Stimulated activated CD8-positive, alpha-beta memory T cell treated with anti-CD3 and anti-CD28 coated beads, Interleukin-15, amount 100 ng/mL, for 48 hours (primary cell): ENCODE measurements around the gene CPA2.
A peak's percentile ranks its signal among the peaks of the same experiment; 100 is the strongest.
"Not testable (repeated sequence)": the region's sequence is repeated elsewhere in the genome, so short reads cannot be mapped to it uniquely, and the experiment has no call there.

ENCODE experiments used
- DNase-seq, 2 donors: peaks; one replicate each; pipeline ENCODE4 v3.0.0-alpha.2; 2020; ENCODE audit warnings: low read depth in 2 of 2

Gene CPA2

DNA sequence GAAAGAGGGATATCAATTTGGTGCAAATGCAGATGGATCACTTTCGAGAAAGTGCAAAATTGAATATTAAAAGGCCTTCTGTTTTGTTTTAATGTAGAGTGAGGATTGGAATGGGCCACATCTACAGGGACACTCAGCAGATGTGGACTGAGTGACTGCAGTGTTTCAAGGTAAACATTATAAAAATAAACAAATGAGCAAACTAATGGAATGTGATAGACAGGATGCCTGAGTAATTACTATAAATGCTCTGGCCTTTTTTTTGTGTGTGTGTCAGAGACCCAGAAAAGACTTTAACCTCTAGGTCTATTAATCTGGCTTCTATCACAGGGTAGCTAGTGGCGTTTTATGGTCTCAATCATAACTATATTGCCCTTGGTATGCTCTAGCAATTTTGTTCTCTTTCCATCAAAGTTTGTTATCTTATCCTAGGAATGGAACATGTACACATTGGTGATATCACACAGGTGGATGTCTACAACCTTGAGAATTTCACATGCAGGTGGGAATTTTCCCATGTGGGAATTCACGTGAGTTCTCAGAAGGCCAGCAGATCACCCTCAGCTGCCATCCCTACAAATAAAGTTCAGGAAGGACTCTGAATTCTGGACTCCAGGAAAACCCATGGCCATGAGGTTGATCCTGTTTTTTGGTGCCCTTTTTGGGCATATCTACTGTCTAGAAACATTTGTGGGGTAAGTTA is at the start of gene CPA2:
Gene CPA2 (plus strand): TSS at position 606 of the 703 bp plus-strand sequence. CDS start 19 bp downstream, at position 625.
- no peak for DNase-seq

DNA sequence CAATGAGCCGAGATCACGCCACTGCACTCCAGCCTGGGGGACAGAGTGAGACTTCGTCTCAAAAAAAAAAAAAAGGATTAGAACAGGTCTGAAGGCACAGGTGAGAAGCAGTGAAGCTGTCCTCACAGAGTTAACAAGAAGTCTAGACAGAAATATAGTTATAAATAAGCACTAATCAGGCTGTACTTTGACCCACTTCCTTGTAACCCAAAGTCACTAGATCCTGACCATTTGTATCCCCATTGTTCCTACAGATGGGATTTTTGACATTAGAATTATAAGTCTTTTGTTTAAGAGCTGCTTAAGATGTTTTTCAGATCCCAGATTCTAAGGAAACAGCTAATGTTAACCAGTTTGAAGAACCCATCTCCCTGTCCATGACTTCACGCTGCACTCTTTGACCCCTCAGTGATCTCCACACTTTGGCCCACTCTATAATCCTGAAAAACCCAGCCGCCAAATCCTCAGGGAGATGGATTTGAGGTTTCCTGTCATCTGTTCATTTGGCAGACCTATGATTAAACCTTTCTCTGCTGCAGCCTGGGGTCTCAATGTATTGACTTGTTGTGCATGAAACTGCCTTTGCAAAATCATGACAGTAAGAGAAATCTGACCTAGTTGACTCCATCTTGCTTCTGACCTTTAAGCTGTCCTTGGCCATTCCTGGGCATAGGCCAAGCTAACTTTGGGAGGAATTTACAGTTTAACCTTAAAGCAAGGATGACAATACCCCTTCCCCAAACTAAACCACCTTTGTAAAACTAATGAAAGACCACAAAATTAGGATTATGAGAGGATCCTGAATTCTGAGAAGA is 47.6 kb upstream of the CPA2 start:
- no peak for DNase-seq

DNA sequence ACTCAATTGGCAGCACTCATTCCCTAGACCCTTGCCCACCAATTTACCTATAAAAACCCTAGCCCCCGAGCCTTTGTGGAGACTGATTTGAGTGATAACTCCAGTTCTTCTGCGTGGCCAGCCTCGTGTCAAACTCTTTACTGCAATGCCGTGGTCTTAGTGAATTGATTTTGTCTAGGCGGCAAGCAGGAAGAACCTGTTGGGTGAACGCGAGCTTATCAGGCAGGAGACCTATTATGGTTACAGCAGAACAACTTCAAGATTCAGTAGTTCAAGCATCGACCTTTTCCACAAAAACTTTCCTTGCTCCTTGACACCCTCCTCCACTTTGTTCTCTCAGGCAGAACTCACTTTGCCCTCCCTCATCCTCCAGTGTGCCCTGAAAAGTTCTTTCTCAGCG is 46.8 kb upstream of the CPA2 start:
- no peak for DNase-seq

DNA sequence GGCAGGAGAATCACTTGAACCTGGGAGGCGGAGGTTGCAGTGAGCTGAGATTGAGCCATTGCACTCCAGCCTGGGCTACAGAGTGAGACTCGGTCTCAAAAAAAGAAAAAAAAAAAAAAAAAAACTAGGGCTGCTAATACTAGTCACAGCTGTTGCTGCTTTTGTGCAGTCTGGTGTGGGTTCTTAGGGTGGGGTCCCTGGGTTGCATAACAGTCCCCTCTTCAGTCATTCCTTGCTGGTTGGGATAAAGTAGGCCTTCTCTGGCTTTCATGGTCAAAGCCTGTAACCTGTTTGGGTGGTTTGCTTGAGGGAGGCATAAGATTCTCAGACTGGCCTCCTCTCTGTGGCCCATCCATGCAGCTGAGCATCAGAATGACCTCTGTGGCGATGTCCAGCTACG is 44.9 kb upstream of the CPA2 start:
- no peak for DNase-seq

DNA sequence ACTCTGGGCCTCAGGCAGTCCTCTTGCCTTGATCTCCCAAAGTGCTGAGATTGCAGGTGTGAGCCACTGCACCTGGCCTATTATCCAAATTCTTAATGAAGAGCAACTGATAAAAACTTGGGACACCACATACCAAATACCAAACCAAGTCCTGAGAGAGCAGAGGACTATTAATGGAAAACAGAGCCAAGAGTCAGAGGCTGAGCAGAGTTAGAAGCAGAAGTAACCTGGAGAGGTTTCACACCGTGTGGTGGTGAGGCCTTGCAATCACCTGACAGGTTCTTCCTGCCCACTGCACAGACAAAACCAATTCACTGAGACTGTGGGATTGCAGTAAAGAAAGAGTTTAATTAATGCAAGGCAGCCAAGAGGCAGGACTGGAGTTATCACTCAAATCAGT is 43.0 kb upstream of the CPA2 start:
- DNase-seq: no peak

DNA sequence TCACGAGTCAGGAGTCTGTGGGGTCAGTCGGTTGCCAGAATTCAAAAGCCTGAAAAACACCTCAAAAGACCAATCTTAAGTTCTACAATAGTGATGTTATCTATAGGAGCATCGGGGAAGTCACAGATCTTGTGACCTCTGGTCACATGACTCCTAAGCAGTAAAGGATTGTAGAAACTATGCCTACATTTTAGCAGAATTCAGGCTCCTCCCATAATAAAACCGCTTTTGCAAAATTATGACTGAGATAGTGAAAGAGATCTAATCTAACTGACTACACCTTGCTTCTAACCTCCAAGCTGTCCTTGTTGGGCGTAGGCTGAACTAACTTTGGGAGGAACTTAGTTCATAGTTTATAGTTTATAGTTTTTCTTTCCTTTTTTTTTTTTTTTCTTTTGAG is 42.5 kb upstream of the CPA2 start:
- no peak for DNase-seq

DNA sequence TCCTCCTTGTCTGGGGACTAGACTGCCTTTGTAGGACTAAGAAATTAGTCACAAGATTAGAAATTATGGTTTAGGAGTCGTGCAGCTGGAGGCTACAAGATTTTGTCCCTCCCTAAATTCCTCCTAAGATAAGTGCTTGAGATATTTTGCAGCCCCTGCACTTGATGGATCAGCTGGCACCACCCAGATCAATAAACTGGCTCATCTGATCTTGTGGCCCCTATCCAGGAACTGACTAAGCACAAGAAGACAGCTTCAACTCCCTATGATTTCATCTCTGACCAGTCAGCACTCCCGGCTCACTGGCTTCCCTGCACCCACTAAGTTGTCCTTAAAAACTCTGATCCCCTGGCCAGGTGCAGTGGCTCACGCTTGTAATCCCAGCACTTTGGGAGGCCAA is 41.7 kb upstream of the CPA2 start:
- not testable (repeated sequence) for DNase-seq

DNA sequence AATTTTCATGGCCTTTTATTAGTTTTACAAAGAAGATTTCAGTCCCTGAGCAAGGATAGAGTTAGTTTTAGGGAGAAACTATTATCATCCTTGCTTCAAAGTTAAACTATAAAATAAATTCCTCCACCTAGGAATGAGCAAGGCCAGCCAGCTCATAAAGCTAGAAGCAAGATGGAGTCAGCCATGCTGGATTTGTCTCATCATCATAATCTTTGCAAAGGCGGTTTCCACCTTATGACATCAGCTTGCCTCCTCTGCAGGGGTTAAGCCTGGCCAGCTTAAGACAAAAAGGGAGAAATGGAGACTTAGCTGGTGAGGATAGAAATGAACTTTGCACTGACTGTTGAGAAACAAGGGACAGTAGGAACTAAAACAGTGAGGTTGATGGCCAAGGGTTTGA is 40.3 kb upstream of the CPA2 start:
- no peak for DNase-seq

DNA sequence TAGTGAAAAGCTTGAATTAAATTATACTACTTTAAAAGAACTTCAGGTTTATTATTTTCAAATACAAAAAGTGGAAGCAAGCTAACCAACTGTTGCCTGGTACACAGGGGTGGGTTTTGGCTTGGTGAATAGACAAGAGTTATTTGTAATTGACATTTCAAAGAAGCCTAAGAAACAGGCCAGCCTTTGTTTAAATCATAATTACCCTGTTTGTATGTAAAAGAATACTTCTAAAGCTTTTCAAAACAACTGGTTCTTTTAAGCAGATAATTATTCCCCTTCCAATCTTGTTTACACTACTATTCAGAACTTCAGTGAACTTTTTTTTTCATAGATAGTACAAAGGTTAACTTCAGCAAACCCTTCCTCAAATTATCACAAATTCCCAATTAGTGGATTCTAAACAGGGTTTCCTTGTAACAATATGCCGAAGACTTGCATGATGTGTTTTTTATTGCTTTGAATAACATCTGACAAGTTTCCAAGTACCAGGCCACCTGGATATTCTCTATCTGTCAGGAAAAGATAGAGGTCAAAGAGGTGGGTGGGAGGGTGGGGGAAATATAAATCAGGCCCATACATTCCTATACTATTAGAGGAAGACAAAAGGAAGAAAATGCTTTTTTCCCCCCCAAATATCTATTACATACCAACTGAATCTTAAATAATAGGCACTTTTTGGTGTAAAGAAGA is 38.6 kb upstream of the CPA2 start:
- DNase-seq: no peak

DNA sequence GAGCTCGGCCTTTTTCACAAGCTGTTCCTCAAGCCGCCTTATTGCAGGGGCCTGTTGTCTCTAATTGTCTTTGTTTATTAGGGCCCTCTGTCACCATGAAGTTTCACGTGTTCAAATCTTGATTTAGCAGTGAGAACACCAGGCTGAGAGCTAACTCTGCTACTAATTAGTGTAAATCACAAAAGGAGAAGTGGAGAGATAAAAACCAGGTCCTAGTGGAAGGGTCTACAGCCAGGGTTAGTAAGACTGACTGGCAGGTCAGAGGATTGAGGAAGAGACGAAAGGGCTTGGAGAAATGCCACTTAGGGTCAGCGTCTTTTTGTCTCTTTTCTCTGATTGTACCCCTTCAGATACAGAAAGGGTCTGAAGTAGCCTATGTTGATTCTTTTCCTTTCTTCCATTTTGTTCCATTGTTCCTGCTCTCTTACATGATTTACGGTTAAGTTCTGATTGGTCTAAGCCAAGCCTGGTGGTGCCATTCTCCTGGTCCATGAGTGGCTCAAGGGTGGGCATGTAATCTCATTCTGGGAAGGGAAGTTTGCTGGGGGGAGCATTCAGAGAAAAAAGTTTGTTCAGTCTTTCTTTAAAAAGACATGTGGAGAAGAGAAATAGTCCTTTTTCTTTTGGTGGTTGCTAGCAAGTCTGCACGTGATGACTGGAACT is 37.7 kb upstream of the CPA2 start:
- DNase-seq: no peak

DNA sequence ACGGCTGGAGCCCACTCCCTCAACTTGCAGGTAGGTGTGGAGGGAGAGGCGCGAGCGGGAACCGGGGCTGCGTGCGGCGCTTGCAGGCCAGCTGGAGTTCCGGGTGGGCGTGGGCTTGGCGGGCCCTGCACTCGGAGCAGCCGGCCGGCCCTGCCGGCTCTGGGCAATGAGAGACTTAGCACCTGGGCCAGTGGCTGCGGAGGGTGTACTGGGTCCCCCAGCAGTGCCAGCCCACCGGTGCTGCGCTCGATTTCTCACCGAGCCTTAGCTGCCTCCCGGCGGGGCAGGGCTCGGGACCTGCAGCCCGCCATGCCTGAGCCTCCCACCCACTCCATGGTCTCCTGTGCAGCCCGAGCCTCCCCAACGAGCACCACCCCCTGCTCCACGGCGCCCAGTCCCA is 36.7 kb upstream of the CPA2 start:
- not testable (repeated sequence) for DNase-seq

DNA sequence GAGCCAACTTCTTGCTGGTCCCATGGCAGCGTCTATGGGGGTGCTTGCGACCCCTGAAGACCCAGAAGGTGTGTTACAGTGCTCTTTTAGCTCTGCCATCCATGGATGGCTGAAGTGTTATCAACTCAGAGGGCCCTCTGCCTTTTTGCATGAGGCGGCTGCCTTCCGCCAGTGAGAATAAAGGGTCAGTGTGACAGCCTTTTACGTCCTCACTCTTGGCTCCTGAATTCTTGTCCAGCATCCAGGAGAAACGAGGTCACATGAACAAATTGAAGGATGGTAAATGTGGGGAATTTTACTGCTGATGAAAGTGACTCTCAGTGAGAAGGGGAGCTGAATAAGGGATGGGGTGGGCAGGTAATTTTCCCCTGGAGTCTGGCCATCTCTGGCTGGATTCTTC is 34.9 kb upstream of the CPA2 start:
- no peak for DNase-seq

DNA sequence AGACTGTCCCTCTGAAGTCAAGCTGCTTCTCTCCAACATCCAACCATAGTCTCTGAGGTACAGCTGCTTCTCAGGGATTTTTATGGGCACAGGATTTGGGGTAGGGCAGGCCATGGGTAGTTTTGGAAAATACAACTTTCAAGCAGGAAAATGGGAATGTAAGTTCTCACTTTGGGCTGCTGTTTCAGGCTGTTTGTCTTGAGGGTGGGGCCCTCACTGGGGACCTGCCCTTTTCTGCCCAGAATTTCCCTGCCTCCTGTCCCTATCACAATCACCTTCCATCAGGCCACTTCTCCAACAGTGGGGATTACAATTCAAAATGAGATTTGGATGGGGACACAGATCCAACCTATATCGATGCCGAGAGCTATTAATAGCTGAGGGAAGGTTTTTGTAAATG is 34.5 kb upstream of the CPA2 start:
- no peak for DNase-seq

DNA sequence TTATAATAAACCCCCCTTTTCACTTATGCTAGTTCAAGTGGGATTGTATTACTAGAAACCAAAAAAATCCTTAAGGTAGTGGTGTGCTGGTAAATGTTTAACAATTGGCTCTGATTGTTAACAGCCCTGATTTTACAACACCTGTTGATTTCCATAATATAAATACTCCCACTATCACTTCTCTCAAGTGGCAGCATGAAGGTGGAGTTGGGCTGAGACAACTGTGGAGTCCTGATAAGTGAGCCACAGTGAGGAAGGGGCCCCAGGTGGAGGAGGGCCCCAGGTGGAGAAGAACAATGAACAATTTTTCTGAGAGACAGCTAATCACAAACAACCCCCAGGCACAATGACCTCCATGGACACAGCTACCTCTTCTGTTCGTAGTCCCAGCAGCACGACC is 32.6 kb upstream of the CPA2 start:
- DNase-seq: no peak

DNA sequence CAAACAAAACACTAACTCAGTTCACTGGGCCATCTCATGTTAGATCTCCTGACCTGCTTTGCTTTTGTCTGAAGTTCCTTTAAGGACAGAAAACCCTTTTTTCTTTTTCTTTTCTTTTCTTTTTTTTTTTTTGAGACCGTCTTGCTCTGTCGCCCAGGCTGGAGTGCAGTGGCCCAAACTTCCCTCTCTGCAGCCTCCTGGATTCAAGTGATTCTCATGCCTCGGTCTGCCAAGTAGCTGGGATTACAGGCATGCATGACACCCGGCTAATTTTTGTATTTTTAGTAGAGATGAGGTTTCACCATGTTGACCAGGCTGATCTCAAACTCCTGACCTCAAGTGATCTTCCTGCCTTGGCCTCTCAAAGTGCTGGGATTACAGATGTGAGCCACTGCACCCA is 30.3 kb upstream of the CPA2 start:
- not testable (repeated sequence) for DNase-seq

DNA sequence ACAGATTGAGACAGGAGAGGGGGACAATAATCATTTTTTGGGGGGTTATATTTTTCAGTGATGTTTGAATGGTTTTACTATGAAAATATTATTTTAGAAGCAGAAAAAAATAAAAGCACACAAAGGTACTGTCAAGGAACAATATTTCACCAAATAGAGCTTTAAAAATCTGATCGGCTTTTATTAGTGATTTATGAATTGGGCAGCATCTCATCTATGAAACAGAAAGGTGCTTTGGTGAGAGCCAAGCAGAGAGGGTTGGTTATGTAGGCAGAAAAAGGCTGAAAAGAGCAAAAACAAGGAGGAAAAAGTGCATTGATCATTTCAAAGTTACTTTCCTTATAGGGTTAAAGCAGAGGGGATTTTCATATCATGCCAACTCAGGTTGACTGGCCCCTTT is 26.4 kb upstream of the CPA2 start:
- no peak for DNase-seq

DNA sequence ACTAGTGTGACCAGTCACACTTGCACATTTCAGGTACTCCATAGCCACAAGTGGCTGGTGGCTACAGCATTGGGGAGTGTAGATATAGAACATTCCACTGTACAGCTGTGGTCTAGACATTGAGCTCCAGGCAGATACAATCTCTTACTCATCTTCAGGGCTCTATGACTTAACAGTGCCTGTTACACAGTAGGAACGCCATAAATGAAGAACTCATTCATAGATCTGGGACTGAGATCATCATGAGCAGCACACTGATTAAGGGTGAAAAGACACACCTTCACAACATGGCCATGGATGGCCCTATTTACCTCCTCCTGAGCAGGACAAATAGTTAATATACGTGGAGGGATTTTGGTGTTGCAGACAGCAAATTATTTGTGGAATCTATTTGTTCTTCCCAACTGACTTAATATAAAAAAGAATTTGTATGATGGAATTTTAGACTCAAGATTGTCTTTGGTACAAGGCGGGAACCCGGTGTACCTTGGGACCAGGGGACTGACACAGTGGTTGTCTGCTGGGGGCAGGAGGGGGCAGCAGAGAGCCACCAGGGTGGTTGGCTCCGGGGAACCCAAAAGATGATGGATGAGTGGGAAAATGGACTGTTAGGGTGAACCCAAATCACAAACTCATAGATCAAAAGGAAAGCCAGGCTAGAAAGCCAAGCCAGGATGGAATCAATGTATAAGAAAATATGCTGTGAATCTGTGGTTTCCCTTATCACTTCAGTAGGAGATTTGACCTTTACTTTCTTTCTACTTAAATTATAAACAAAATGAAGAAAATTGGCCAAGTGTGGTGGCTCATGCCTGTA is 24.3 kb upstream of the CPA2 start:
- peak; percentile 32 to 35 for DNase-seq

DNA sequence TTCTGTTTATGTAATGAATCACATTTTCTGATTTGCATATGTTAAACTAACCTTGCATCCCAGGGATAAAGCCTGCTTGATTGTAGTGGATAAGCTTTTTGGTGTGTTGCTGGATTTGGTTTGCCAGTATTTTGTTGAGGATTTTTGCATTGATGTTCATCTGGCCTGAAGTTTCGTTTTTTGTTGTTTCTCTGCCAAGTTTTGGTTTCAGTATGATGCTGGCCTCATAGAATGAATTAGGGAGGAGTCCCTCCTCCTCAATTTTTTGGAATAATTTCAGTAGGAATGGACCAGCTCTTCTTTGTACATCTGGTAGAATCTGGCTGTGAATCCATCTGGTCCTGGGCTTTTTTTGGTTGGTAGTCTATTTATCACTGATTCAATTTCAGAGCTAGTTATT is 23.2 kb upstream of the CPA2 start:
- not testable (repeated sequence) for DNase-seq

DNA sequence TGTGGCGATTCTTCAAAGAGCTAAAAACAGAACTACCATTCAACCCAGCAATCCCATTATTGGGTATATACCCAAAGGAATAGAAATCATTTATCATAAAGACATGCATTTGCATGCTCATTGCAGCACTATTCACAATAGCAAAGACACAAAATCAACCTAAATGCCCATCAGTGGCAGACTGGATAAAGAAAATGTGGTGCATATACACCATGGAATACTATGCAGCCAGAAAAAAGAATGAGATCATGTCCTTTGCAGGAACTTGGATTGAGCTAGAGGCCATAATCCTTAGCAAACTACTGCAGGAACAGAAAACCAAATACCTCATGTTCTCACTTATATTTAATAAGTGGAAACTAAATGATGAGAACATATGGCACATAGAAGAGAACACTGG is 20.2 kb upstream of the CPA2 start:
- DNase-seq: not testable (repeated sequence)

DNA sequence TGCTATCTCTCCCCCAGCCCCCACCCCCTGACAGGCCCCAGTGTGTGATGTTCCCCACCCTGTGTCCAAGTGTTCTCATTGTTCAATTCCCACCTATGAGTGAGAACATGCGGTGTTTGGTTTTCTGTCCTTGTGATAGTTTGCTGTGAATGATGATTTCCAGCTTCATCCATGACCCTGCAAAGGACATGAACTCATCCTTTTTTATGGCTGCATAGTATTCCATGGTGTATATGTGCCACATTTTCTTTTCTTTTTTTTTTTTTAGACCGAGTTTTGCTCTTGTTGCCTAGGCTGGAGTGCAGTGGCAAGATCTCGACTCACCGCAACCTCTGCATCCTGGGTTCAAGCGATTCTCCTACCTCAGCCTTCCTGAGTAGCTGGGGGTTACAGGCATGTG is 17.8 kb upstream of the CPA2 start:
- DNase-seq: not testable (repeated sequence)

DNA sequence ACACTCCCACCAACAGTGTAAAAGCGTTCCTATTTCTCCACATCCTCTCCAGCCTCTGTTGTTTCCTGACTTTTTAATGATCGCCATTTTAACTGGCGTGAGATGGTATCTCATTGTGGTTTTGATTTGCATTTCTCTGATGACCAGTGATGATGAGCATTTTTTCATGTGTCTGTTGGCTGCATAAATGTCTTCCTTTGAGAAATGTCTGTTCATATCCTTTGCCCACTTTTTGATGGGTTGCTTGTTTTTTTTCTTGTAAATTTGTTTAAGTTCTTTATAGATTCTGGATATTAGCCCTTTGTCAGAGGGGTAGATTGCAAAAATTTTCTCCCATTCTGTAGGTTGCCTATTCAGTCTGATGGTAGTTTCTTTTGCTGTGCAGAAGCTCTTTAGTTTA is 17.0 kb upstream of the CPA2 start:
- not testable (repeated sequence) for DNase-seq
